ENCODE measurements around the gene FANCE.

FANCE gene, protein sequence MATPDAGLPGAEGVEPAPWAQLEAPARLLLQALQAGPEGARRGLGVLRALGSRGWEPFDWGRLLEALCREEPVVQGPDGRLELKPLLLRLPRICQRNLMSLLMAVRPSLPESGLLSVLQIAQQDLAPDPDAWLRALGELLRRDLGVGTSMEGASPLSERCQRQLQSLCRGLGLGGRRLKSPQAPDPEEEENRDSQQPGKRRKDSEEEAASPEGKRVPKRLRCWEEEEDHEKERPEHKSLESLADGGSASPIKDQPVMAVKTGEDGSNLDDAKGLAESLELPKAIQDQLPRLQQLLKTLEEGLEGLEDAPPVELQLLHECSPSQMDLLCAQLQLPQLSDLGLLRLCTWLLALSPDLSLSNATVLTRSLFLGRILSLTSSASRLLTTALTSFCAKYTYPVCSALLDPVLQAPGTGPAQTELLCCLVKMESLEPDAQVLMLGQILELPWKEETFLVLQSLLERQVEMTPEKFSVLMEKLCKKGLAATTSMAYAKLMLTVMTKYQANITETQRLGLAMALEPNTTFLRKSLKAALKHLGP

DNA sequence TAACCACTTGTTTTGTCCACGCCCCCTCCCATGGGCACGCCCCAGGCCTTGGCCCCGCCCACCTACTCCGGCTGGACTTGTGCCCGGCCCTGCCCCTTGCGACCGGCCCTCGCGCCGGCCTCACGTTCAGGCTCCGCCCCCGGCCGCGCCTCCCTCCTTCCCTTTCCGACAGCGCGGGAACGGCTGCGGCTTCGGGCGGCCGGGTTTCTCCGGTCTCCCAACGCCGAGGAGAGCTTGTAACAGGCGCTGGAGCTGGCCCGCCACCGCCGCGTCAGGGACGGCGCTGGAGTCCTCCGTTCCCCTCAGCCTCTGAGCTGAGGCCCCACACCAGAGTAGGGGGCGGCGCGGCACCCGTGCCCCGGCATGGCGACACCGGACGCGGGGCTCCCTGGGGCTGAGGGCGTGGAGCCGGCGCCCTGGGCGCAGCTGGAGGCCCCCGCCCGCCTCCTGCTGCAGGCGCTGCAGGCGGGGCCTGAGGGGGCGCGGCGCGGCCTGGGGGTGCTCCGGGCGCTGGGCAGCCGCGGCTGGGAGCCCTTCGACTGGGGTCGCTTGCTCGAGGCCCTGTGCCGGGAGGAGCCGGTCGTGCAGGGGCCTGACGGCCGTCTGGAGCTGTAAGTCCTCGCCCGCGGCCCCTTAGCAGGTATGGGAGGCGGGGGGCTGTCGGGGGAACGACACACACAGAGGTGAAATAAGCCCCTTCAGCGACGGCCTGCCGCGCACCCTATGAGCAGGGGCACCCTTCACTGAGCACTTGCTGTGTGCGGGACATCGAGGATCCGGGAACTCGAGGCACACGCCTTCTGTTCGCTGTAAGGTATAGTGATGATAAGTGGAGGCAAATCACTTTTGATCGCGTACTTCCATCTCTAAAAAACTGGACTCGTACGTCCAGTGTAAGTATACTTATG lies at the start of gene FANCE:
Gene FANCE (plus strand): TSS at position 156 of the 908 bp plus-strand sequence. CDS start 208 bp downstream, at position 364.
- DNase-seq (ENCODE audit: low read depth) = peak; percentile 81

DNA sequence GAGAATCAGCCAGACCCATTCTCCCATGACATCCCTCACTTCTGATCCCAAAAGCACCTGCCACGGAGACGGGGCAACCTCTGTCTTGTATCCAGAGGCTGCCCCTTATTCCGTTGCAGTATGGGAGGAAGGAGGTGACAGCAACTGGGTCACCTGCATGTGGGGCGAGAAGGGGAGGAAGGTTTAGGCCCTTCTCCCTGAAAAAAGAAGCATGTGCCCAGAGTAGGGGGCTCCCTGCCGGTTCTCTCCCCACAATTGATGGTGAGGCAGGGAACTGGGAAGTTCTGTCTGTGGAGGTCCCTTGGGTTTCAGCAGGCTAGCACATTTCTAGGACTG lies 49.3 kb upstream of the FANCE start:
- no peak for DNase-seq (ENCODE audit: low read depth)

DNA sequence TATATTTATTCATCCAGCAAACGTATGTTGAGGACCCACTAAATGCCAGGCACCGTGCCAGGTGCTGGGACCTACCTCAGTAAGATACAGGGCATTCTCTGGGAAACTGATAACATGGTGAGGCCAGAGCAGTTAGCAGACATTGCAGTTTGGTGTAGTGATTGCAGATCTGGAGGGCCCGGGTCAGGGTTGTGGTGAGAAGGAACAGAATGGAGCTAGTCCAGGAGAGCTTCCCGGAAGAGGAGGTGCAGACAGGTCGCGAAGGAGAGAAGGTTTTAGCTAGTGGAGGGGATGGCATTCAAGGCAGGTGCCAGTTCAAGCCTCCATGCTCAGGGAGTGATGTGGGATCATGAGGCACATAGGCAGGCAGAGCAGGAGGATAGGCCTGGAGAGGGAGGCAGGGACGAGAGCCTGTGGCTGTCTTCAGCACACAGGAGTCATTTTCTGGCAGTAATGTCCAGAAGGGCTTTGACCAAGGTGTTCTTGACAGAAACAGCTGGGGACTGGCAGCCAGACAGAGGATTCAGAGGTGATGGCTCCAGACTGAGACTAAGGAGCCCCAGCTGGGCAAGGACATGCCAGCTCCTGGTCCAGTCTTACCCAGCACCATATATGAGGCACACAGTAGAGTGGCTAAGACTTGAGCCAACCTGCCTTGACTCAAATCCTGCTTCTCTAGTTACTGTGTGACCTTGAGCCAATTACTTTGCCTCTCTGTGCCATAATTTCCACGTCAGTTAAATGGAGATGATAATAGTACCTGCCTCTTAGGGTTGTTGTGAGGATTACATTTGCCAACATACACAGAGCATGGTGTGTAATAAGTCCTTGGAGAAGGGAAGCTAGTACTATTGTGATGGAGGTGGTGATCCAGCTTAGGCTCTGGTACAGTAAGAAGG lies 48.3 kb upstream of the FANCE start:
- no peak for DNase-seq (ENCODE audit: low read depth)

DNA sequence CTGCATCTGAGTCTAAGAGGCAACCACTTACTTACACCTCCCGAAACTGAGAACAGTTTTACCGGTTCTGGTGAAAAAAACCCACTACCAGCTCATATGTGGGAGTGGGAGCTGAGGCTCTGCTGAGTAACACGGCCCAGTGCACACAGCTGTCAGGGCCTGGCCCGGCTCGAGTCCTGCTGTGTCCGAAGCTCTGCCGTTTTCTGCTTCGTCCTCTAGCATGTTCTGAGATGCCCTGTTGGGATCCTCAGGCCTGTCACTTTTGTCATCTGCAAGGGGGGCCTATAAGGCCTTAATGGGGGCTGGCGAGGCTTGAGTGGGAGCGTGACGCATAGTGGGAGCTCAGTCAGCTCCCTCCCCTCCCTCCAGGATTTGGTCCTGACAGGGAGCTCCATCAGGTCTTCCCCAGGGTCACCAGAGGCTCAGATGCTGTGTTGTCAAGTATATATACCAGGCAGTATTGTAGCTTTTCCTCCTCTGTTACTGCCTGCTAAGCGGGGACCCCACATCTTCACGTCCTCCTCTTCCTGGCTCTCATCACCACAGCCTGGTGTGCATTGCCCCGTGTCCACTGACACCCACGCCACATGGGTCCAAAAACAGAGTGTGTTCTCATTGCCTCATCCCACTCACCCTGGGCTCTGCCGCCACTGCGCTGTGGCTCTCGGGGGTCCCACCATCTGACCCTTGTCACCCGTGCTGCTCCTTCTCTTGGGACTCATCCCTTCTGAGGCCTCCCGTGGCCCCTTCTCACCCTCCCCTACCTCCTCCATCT lies 45.2 kb upstream of the FANCE start:
- no peak for DNase-seq (ENCODE audit: low read depth)

DNA sequence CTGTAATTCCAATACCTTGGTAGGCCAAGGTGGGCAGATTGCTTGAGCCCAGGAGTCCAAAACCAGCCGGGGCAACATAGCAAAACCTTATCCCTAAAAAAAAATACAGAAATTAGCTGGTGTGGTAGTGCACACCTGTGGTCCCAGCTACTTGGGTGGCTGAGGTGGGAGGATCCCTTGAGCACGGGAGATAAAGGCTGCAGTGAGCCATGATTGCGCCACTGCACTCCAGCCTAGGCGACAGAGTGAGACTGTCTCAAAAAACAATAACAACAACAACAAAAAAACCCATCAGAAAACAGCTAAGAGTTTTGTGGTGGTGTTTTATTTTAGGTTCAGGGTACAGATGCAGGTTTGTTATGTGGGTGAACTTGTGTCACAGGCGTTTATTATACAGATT lies 42.9 kb upstream of the FANCE start:
- no peak for DNase-seq (ENCODE audit: low read depth)

DNA sequence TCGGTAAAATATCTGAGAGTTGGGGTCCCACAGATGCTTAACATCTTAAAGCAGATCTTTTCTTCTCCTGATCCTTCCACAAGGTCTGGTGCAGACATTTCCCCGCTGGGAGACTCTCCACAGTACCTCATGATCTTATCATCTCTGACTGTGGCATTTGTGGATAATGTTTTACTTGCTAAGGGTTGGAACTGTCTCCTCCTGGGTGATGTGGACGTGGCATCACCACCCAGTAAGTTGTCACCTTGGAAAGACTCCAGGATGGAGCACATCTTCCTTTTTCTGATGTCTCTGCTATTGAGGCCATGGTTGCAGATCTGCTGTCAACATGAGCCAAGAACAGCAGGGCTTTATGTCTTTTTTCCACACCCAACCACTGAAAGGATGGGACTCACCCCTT lies 42.0 kb upstream of the FANCE start:
- DNase-seq (ENCODE audit: low read depth) = no peak

DNA sequence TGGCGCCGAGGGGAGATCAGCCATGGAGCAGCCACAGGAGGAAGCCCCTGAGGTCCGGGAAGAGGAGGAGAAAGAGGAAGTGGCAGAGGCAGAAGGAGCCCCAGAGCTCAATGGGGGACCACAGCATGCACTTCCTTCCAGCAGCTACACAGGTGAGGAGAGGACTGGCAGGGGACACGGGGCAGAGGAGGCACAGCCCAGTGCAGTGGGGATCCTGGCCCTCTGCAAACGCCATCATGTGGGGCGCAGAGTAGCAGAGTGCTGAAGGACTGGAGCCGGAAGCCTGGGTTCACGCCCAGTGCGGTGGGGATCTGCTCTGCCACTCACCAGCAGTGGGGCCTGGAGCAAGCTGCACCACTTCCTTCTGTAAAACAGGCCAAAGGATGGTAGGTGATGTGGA lies 41.1 kb upstream of the FANCE start:
- DNase-seq (ENCODE audit: low read depth) = no peak

DNA sequence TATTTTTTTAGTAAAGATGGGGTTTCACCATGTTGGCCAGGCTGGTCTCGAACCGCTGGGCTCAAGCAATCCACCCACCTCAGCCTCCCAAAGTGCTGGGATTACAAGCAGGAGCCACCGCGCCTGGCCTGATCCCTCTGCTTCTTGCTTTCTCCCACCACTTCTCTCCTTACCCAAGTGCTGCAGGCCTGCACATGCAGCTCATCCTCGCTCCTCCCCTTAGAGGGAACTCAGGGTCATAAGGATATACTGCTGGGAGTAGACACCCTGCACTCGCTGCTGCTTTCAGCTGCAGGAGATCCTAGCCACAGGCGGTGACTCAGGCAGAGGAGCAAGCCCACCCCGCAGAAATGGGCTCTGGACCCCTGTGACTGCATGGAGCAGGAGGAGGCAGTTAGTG lies 40.0 kb upstream of the FANCE start:
- no peak for DNase-seq (ENCODE audit: low read depth)

DNA sequence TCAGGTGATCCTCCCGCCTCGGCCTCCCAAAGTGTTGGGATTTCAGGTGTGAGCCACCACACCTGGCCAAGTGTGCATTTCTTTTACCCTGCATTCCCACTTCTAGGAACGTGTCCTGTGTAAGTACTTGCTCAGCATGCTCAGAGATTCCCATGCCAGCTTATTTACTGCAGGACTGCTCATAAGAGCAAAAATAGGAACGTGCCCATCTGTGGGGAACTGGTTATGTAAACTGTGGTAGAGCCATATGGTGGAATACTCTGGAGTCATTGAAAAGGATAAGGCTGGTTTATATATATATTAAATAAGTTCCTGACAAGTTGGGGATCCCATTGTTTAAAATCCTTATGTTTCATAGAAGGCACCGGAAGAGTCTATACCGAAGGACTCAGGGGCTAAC lies 38.2 kb upstream of the FANCE start:
- DNase-seq (ENCODE audit: low read depth) = no peak

DNA sequence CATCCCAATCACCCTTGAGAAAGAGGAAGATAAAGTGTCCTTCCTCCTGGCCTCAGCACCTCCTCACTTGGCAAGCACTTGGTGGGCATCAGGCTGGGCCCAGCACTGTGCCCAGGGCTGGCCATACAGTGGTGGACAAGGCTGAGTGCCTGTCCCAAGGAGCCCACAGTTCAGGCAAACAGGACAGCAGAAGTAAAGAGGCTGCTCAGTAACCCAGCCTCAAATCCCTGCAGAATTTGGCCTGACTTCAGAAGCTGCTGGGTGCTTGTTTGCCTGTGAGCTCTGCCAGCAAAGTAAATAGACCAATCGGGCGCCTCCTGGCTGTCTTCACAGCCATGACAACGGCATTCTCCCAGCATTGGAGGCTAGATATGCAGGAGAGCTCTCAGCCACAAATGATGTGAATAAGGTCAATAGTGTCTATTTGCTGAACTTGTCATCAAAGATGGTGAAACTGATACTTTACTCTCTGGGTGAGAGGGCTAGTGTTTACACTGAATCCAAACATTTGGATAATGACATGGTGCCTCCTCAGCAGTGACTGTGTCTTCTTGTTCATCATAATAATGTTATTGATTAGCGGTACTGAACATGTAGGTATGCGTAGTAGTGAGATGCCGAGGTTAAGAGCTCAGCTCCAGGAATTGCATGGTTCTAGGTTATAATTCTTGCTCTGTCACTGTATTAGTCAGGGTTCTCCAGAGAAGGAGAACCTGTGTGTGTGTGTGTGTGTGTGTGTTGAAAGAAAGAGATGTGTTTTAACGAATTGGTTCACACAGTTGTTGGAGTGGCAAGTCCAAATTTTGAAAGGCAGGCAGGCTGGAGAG lies 36.9 kb upstream of the FANCE start:
- peak; percentile 83 for DNase-seq (ENCODE audit: low read depth)

DNA sequence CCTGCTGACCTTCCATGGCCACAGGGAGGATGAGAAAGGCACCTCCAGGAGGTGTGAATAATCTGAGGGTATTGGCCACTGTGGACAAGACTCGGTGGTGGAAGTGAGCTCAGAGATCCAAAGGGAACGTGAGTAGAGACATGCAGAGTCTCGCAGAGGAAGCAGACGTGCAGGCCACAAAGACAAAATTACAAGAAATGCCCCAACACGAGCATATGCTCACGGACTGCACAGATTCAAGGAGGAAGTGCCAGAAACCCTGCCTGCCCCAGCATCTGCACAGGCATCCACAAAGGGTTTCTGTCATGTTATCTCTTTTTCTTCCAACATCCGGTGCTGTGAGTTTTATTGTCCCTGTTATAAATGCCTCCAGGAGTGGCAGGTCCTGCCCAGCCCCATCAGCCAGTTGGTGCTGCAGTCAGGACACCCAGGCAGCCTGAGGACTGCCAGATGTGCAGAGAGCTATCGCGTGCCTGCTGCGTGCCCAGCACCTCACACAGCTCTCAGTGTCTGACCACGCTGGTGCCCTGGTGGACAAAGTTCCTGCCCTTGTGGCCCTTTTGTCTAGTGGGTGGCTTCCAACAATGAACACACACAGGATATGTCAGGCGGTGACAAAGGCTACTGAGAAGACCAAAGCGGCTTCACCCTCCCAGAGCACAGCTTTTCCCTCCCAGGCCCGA lies 34.0 kb upstream of the FANCE start:
- DNase-seq (ENCODE audit: low read depth) = no peak

DNA sequence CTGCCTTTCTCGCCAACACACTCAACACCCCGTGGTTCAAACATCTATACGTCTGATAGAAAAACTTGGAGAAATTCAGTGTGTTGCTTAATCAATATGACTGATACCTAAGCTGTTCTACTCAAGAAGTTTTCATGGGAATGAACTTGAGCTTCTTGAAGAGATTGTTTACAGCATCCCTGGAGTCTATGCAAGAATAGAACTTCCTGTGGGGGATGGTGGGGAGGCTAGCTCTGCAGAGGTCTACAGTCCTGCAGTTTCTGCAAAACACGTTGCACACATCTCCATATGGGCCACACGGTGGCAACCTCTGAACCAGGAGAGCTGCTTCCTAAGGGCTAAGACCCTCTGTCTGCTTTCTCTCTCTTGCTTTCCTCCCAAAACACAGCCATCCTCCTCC lies 32.7 kb upstream of the FANCE start:
- DNase-seq (ENCODE audit: low read depth) = peak; percentile 84

DNA sequence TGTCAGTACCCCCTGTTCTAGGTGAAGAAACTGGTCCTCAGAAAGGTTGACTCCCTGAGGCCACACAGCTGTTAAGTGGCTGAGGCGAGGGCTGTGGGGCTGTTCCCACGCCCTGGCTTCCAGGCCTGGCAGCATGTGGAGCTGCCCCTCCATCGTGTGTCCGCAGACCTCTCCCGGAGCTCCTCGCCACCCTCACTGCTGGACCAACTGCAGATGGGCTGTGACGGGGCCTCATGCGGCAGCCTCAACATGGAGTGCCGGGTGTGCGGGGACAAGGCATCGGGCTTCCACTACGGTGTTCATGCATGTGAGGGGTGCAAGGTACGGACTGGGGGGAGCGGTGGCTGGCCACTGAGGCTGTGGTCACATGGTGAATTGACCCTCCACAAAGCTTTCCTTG lies 32.2 kb upstream of the FANCE start:
- DNase-seq (ENCODE audit: low read depth) = no peak

DNA sequence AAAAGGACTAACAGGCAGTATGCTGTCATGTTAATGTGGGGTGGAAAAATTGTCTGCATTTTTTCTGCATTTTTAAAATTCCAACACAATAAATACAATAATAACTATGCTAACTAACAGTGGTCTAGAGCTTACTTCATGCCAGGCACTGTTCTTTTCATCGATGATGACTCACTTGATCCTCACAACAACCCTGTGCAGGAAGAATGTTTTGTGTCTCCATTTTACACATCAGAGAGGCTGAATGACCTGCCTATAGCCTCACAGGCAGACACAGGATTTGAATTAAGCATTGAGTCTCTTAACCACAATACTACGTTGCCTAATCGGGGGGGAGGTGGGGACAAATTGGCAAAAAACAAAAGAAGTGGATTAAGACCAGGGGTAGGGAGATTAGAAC lies 26.9 kb upstream of the FANCE start:
- DNase-seq (ENCODE audit: low read depth) = peak; percentile 94

DNA sequence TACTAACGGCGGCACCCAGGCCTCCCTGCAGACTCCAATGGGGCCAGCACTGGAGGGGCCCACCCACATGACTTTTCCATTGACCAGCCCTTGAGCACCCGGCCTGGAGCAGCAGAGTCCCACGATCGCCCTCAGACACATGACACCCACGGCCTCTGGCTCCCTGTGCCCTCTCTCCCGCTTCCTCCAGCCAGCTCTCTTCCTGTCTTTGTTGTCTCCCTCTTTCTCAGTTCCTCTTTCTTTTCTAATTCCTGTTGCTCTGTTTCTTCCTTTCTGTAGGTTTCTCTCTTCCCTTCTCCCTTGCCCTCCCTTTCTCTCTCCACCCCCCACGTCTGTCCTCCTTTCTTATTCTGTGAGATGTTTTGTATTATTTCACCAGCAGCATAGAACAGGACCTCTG lies 26.1 kb upstream of the FANCE start:
- DNase-seq (ENCODE audit: low read depth) = no peak

DNA sequence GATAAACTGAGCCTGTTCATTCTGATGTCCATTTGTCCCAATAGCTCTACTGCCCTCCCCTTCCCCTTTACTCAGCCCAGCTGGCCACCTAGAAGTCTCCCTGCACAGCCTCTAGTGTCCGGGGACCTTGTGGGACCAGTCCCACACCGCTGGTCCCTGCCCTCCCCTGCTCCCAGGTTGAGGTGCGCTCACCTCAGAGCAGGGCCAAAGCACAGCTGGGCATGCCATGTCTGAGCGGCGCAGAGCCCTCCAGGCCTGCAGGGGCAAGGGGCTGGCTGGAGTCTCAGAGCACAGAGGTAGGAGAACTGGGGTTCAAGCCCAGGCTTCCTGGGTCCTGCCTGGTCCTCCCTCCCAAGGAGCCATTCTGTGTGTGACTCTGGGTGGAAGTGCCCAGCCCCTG lies 24.7 kb upstream of the FANCE start:
- no peak for DNase-seq (ENCODE audit: low read depth)

DNA sequence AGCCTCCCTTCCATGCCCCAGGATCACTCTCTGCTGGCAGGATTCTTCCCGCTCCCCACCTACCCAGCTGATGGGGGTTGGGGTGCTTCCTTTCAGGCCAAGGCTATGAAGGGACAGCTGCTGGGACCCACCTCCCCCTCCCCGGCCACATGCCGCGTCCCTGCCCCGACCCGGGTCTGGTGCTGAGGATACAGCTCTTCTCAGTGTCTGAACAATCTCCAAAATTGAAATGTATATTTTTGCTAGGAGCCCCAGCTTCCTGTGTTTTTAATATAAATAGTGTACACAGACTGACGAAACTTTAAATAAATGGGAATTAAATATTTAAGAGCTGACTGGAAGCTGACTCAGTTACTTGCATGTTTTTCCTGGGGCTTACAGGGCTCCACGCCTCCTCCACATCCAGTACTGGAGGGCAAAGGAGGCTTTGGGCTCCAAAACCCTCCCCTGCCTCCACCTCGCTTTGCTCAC lies 24.3 kb upstream of the FANCE start:
- DNase-seq (ENCODE audit: low read depth) = peak; percentile 78

DNA sequence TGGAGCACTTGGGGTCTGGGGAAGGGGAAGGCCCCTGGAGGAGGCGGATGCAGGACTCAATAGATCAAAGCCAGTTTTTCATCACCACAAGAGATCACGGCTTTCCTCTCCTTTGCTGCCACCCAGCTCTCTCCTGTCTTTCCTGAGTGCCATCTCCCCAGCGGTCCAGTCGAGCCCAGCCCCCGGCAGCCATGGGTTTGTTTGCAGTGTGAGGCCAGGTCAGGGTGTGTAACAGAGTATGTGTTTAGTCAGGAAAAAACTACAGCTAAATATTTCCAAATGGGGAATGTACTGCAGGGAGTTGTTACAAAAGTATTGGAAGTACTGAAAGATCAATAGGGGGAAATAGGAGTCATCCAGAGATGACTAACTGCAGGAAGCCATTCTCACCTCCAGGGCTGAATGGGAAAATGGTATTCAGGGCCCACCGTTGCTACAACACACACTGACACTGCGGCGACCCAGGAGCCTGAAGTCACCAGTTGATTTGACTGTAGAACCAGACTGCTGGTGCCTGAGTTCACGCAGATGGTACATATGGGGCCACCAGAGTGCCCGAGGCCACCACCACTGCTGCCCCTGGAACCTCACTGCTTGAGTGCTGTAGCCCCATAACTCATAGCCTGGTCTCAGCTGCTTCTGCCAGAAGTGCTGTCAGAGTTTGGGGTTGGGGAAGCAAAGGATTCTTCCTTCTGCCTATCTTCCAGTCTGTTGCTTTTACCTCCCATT lies 23.6 kb upstream of the FANCE start:
- DNase-seq (ENCODE audit: low read depth) = no peak

DNA sequence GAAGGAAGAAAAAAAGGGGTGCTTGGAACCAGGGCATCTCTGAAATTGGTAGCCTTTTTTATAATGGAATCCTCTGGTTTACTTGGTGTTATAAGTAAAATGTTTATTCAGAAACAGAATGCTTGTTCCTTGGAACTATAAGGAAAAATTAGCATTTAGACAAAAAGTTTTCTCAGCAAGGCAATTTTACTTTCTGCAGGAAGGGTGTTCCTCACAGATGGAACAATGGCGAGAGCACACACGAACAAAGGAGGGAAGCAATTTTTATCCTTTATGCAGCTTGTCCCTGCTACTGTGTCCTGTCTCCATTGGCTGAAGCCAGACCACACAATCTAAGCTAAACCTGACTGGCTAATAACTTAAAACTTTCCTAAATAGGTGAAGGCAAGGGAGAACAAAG lies 22.7 kb upstream of the FANCE start:
- DNase-seq (ENCODE audit: low read depth) = no peak
